ENCODE results near the gene KCNAB1. TPM values are rescaled to one million over a fixed set of nuclear protein-coding genes. Genes with fewer than 3 reads are reported as not detected.
"Not testable (repeated sequence)": the region's sequence is repeated elsewhere in the genome, so short reads cannot be mapped to it uniquely, and the experiment has no call there.

The KCNAB1 gene
- total RNA-seq, 2 experiments from 2014 or later, result 0.09 TPM; not detected in 1

DNA sequence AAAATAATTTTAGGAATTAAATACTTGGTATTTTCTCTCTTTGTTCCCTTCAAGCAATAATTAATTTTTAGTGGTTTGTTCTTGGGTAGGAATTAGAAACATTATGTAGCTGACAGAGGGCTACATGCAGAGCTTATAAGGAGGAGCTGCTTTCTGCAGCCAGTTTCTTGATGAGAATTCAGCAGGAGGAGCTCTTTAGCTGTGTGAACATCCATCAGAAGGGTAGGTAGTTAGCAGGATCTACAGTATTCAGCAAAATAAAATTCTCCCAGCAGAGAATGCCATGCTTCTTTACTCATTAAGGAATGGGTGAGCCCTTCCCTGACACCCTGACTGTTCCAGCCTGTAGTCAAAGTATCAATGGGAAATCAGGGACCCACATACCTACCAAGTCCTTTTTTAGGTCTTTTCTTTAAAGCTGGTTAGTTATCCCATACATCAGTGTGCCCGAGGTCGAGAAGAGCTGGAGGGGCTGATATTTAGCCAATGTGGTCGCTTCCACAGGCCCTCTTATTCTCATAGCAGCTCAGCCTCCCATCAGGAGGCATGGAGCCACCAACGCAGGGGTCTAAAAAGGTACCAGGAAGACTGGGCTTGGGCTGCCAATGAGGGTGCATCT lies 54.0 kb downstream of the KCNAB1 start:
- ATAC-seq (ENCODE audit: low read depth), result no peak
- Mint-ChIP-seq H3K4me1 (no peaks in the 10 kb centered on the region), H3K4me3 (no peak overlapping the region), H3K9me3 (no peaks in the 10 kb centered on the region), H3K36me3 (no peaks in the 10 kb centered on the region), H3K27ac (no peak overlapping the region), H3K27me3 (peaks cover 12% of the 10 kb centered on the region)
- POLR2A ChIA-PET, result interaction anchor here (0.6 kb wide), 1 partner anchor 592 kb away, joined by 5 read pairs; no protein-coding TSS in a partner anchor
- DNase-seq, result no peak

- no peak for DNase-seq
- ATAC-seq (ENCODE audit: low read depth), result no peak
- H3K27me3 Mint-ChIP-seq, result peaks cover 5% of the 10 kb centered on the region
- no peaks in the 10 kb centered on the region for H3K9me3 Mint-ChIP-seq
- no peak overlapping the region for H3K4me3 Mint-ChIP-seq
- H3K4me1 Mint-ChIP-seq, result no peaks in the 10 kb centered on the region
- POLR2A ChIA-PET, result no interaction called here
- H3K36me3 Mint-ChIP-seq, result no peaks in the 10 kb centered on the region
- no peak overlapping the region for H3K27ac Mint-ChIP-seq
These were observed 55.2 kb downstream of the KCNAB1 start for GRCh38 chr3:156175570-156175969.

DNA sequence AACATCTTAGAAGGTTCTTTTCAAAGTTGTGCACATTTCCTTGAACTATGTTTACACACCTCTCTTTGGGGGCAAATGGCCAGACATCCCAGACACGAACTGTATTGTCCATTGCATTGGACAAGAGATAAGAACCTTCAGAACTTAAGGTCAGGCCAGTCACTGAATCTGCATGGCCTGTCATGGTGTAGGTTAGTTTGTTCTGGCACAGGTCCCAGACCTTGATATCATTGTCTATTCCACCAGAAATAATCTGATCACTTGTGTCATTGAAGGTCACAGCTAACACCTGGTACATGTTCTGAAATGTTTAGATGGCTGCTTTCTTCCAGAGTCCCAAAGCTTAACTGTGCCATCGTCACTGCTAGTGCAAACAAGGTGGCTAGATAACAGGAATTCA lies 55.7 kb downstream of the KCNAB1 start:
- ATAC-seq (ENCODE audit: low read depth) (no peak), DNase-seq (no peak)
- POLR2A ChIA-PET, result no interaction called here
- Mint-ChIP-seq H3K27me3 (peaks cover 5% of the 10 kb centered on the region), H3K4me1 (no peaks in the 10 kb centered on the region), H3K36me3 (no peaks in the 10 kb centered on the region), H3K27ac (no peak overlapping the region), H3K4me3 (no peak overlapping the region), H3K9me3 (no peaks in the 10 kb centered on the region)

- Mint-ChIP-seq H3K9me3 (no peaks in the 10 kb centered on the region), H3K27ac (no peak overlapping the region), H3K4me1 (no peaks in the 10 kb centered on the region), H3K4me3 (no peak overlapping the region), H3K27me3 (peaks cover 9% of the 10 kb centered on the region), H3K36me3 (no peaks in the 10 kb centered on the region)
- ATAC-seq (ENCODE audit: low read depth) (no peak), DNase-seq (no peak)
- POLR2A ChIA-PET, result no interaction called here
These were observed 56.3 kb downstream of the KCNAB1 start for GRCh38 chr3:156176629-156177210.

DNA sequence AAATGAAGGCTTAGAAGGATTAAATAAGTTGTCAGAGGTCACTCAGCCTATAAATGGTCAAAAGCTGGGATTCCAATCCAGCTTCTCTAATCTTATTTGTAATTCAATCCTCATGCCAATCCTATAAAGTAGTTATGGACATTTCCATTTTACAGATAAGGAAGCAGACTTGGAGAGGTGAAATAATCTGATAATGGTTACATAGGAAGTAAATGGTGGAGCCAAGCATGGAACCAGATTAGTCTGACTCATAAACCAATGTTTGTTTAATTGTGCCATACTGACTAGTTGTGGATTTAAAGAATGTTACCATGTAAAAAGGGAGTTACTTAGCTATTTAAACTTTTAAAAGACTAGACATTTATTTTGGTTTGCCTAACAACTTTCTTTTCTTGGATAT lies 59.7 kb downstream of the KCNAB1 start:
- H3K27me3 Mint-ChIP-seq, result peaks cover 4% of the 10 kb centered on the region
- no peaks in the 10 kb centered on the region for H3K36me3 Mint-ChIP-seq
- H3K4me3 Mint-ChIP-seq, result no peak overlapping the region
- DNase-seq, result no peak
- no peaks in the 10 kb centered on the region for H3K9me3 Mint-ChIP-seq
- ATAC-seq (ENCODE audit: low read depth), result no peak
- H3K4me1 Mint-ChIP-seq, result no peaks in the 10 kb centered on the region
- POLR2A ChIA-PET, result no interaction called here
- no peak overlapping the region for H3K27ac Mint-ChIP-seq

GRCh38 chr3:156181509-156181908 lies 61.1 kb downstream of the KCNAB1 start:
- H3K4me3 Mint-ChIP-seq, result no peak overlapping the region
- DNase-seq (no peak), ATAC-seq (ENCODE audit: low read depth) (no peak)
- POLR2A ChIA-PET, result no interaction called here
- no peaks in the 10 kb centered on the region for H3K4me1 Mint-ChIP-seq
- peaks cover 6% of the 10 kb centered on the region for H3K27me3 Mint-ChIP-seq
- H3K9me3 Mint-ChIP-seq, result no peaks in the 10 kb centered on the region
- H3K36me3 Mint-ChIP-seq, result no peaks in the 10 kb centered on the region
- no peak overlapping the region for H3K27ac Mint-ChIP-seq

GRCh38 chr3:156183396-156183795 lies 63.0 kb downstream of the KCNAB1 start:
- ATAC-seq (ENCODE audit: low read depth) (no peak), DNase-seq (no peak)
- Mint-ChIP-seq H3K36me3 (no peaks in the 10 kb centered on the region), H3K4me3 (no peak overlapping the region), H3K27me3 (peaks cover 11% of the 10 kb centered on the region), H3K9me3 (no peaks in the 10 kb centered on the region), H3K4me1 (no peaks in the 10 kb centered on the region), H3K27ac (no peak overlapping the region)
- POLR2A ChIA-PET, result no interaction called here

- POLR2A ChIA-PET, result no interaction called here
- peaks cover 11% of the 10 kb centered on the region for H3K27me3 Mint-ChIP-seq
- H3K36me3 Mint-ChIP-seq, result no peaks in the 10 kb centered on the region
- ATAC-seq (ENCODE audit: low read depth) (no peak), DNase-seq (no peak)
- no peak overlapping the region for H3K27ac Mint-ChIP-seq
- H3K9me3 Mint-ChIP-seq, result no peaks in the 10 kb centered on the region
- no peaks in the 10 kb centered on the region for H3K4me1 Mint-ChIP-seq
- H3K4me3 Mint-ChIP-seq, result no peak overlapping the region
These were observed 63.8 kb downstream of the KCNAB1 start for GRCh38 chr3:156184156-156184555.

GRCh38 chr3:156187146-156187769 lies 66.9 kb downstream of the KCNAB1 start:
- no peak overlapping the region for H3K27ac Mint-ChIP-seq
- no peaks in the 10 kb centered on the region for H3K4me1 Mint-ChIP-seq
- H3K9me3 Mint-ChIP-seq, result no peaks in the 10 kb centered on the region
- no peaks in the 10 kb centered on the region for H3K36me3 Mint-ChIP-seq
- no peak overlapping the region for H3K4me3 Mint-ChIP-seq
- no peak for DNase-seq
- peaks cover 7% of the 10 kb centered on the region for H3K27me3 Mint-ChIP-seq
- POLR2A ChIA-PET, result no interaction called here
- no peak for ATAC-seq (ENCODE audit: low read depth)

GRCh38 chr3:156188757-156189156 lies 68.4 kb downstream of the KCNAB1 start:
- H3K36me3 Mint-ChIP-seq, result no peaks in the 10 kb centered on the region
- H3K27ac Mint-ChIP-seq, result no peak overlapping the region
- no peak for DNase-seq
- H3K27me3 Mint-ChIP-seq, result peaks cover 7% of the 10 kb centered on the region
- H3K4me1 Mint-ChIP-seq, result no peaks in the 10 kb centered on the region
- ATAC-seq (ENCODE audit: low read depth), result no peak
- no peak overlapping the region for H3K4me3 Mint-ChIP-seq
- POLR2A ChIA-PET, result no interaction called here
- no peaks in the 10 kb centered on the region for H3K9me3 Mint-ChIP-seq

DNA sequence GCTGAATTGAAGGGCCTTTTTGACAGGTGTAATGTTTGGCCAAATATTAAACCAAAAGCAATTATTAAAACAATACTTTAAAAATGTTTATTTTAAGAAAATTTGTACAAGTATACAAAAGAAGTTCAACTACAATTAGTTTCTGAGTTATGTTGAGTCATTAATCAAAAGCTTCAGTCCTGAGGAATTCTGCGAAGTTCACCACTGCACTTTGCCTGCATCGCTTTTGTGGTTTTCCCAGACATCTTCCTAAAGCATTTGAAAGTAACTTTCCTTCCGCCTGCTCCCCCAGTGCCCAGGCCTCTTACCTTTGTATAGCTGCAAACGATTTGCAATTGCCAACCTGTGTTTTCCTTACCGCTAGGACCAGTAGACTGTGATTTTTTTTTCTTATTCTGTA lies 69.5 kb downstream of the KCNAB1 start:
- no peak for DNase-seq
- H3K27me3 Mint-ChIP-seq, result peaks cover 7% of the 10 kb centered on the region
- ATAC-seq (ENCODE audit: low read depth), result no peak
- POLR2A ChIA-PET, result no interaction called here
- H3K9me3 Mint-ChIP-seq, result no peaks in the 10 kb centered on the region
- no peaks in the 10 kb centered on the region for H3K4me1 Mint-ChIP-seq
- H3K27ac Mint-ChIP-seq, result no peak overlapping the region
- H3K36me3 Mint-ChIP-seq, result no peaks in the 10 kb centered on the region
- H3K4me3 Mint-ChIP-seq, result no peak overlapping the region

DNA sequence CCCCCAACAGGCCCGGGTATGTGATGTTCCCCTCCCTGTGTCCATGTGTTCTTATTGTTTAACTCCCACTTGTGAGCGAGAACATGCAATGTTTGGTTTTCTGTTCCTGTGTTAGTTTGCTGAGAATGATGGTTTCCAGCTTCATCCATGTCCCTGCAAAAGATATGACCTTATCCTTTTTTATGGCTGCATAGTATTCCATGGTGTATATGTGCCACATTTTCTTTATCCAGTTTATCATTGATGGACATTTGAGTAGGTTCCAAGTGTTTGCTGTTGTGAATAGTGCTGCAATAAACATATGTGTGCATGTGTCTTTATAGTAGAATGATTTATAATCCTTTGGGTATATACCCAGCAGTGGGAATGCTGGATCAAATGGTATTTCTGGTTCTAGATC lies 74.6 kb downstream of the KCNAB1 start:
- H3K9me3 Mint-ChIP-seq; DNase-seq; H3K27me3 Mint-ChIP-seq; H3K4me1 Mint-ChIP-seq; ATAC-seq (ENCODE audit: low read depth); POLR2A ChIA-PET; H3K36me3 Mint-ChIP-seq; H3K4me3 Mint-ChIP-seq; H3K27ac Mint-ChIP-seq: not testable (repeated sequence)

- POLR2A ChIA-PET; H3K36me3 Mint-ChIP-seq; H3K4me3 Mint-ChIP-seq; DNase-seq; H3K4me1 Mint-ChIP-seq; H3K27me3 Mint-ChIP-seq; H3K27ac Mint-ChIP-seq; H3K9me3 Mint-ChIP-seq; ATAC-seq (ENCODE audit: low read depth): not testable (repeated sequence)
These were observed 76.8 kb downstream of the KCNAB1 start for GRCh38 chr3:156197152-156197551.
